Transverse colon (tissue), 4 donors: ENCODE measurements around the gene COMTD1. TPM values are rescaled to one million over a fixed set of nuclear protein-coding genes. Genes with fewer than 3 reads are reported as not detected.
"Not testable (repeated sequence)": the region's sequence is repeated elsewhere in the genome, so short reads cannot be mapped to it uniquely, and the experiment has no call there.

Experiments
- DNase-seq: peaks from one replicate; pipeline ENCODE4 v3.0.0-alpha.2; 2019
- H3K27ac ChIP-seq, 4 donors: fragments of 200-600 bp; sonication (generic); 2 replicates each; pipeline ENCODE4 v1.5.1; 2016 to 2018; ENCODE audit warnings: inconsistent platforms in 4 of 4
- H3K27me3 ChIP-seq: fragments of 200-600 bp; sonication (generic); 2 replicates; pipeline ENCODE4 v1.5.1; 2017; ENCODE audit warnings: inconsistent platforms
- H3K36me3 ChIP-seq, 4 donors: fragments of 200-600 bp; sonication (generic); 2 replicates each; pipeline ENCODE4 v1.5.1; 2017 to 2019; ENCODE audit warnings: inconsistent platforms in 4 of 4
- H3K4me1 ChIP-seq, 4 donors: fragments of 200-600 bp; sonication (generic); 2 replicates each; pipeline ENCODE4 v1.5.1; 2017 to 2020; ENCODE audit warnings: inconsistent platforms in 4 of 4
- H3K4me3 ChIP-seq, 4 donors: fragments of 200-600 bp; sonication (generic); 1 replicate in 1 of 4; 2 replicates in 3 of 4; pipeline versions ENCODE4 v1.5.1 to v1.6.1; 2017 to 2019; ENCODE audit warnings: inconsistent platforms in 4 of 4
- H3K9me3 ChIP-seq, 2 donors: fragments of 200-600 bp; sonication (generic); 2 replicates each; pipeline ENCODE4 v1.5.1; 2017 to 2019; ENCODE audit warnings: inconsistent platforms in 2 of 2
- CTCF ChIP-seq, 5 experiments: fragments of 200-600 bp in 3 of 5; fragments of 450-650 bp in 2 of 5; sonication (generic) in 3 of 5; IDR thresholded peaks; 1 replicate in 2 of 5; 2 replicates in 3 of 5; pipeline ENCODE4 v1.5.1; 2016 to 2017; ENCODE audit warnings: antibody characterized with exemption in 5 of 5, inconsistent platforms in 3 of 5, mild to moderate bottlenecking in 2 of 5, moderate library complexity in 1 of 5
- EP300 ChIP-seq: sonication (generic); formaldehyde crosslinking; IDR thresholded peaks from one replicate; pipeline ENCODE4 v1.6.1; 2017; ENCODE audit warnings: antibody characterized with exemption, low read depth
- POLR2A ChIP-seq: fragments of 450-650 bp; IDR thresholded peaks from one replicate; pipeline ENCODE4 v1.6.1; 2016; ENCODE audit warnings: antibody characterized with exemption, mild to moderate bottlenecking, moderate library complexity
- POLR2AphosphoS5 ChIP-seq, 3 donors: sonication (generic); formaldehyde crosslinking; IDR thresholded peaks; one replicate each; pipeline ENCODE4 v1.6.1; 2016; ENCODE audit warnings: antibody characterized with exemption in 3 of 3
- WGBS, 2 donors: methylation state at CpG; one replicate each; pipeline ENCODE4 v1.1.5; 2018; ENCODE audit warnings: low coverage in 1 of 2; 5-methylcytosine and 5-hydroxymethylcytosine counted together
- in situ Hi-C, 4 donors: fragments of 200-750 bp; cut with MboI; loops; one replicate each; pipeline versions ENCODE4 v1.15.0 to v1.15.1; 2017; ENCODE audit warnings: low sequenced_read_pairs in 3 of 4, low pct_ligation_motif_present in 1 of 4, low pct_unique_long_range_greater_than_20kb in 1 of 4
- intact Hi-C: fragments of 100-400 bp; cut with DNase I; formaldehyde crosslinking; loops from one replicate; pipeline ENCODE4 v1.15.1; 2023; ENCODE audit warnings: low total_unique reads
- total RNA-seq, 4 donors: library from RNA; depleted of rRNA; stranded (reverse); fragments of >200 nt; gene quantifications; one replicate each; pipeline ENCODE4 v1.1.0, GENCODE V29; 2016

Gene COMTD1
- total RNA-seq, 4 donors from 2014 or later = 90.7 to 761 (median 173) TPM

DNA sequence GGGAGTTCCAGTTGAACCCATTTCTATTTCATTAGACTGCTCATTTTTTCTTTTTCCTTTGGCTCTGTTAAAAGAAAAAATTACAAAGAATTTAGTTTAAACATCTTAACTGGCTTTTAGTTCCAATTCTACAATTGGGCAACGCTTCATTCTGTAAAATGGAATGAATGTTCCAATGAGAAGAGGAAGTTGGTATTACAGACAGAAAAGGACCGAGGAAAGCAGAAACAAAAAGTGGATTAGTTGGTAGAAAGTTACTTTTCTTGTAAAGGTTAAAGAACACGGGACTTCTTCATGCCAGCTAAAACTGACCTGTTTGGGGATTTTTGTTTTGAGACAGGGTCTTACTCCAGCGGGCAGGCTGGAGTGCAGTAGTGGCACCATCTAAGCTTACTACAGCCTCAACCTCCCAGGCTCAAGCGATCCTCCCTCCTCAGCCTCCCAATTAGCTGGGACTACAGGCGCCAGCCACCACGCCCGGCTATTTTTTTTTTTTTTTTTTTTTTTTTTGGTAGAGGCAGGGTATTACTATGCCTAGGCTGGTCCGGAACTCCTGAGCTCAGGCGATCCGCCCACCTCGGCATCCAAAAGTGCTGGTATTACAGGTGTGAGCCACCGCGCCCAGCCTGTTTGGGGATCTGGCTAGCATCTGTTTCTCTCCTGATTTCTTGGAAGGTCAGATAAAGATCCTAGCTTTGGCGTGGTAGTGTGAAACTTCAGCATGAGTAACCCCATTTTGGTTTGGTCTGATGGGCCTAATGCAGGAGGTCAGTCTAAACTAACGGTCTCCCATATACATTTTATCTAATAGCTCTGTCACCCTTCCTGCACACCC, 26.5 kb downstream of the COMTD1 start:
- Histone ChIP-seq H3K27ac (peak overlapping the region; percentile 96 to 98 (median 97)), H3K4me3 (peak overlapping the region; percentile 59 to 96 (median 82)), H3K36me3 (peaks cover 0 to 20% (median 9%) of the 10 kb centered on the region in 4 donors), H3K9me3 (no peaks in the 10 kb centered on the region), H3K27me3 (no peaks in the 10 kb centered on the region), H3K4me1 (peaks cover 10 to 36% (median 20%) of the 10 kb centered on the region in 4 donors)
- peak; percentile 22 for DNase-seq
- 63 to 69% methylated on average over 4 to 16 of the region's 16 CpGs for WGBS, 2 donors
- intact Hi-C loops (no loop called here), in situ Hi-C loops (no loop called here)
- TF ChIP-seq POLR2A = no peak

GRCh38 chr10:75208181-75208580, 27.6 kb downstream of the COMTD1 start:
- WGBS, 2 donors = 77% methylated on average over 4 of the region's 4 CpGs; no CpG with 5 or more reads in 1 of the 2 donors
- in situ Hi-C loops (no loop called here), intact Hi-C loops (no loop called here)
- Histone ChIP-seq H3K27ac (peak overlapping the region; percentile 52 to 98 (median 96)), H3K27me3 (no peaks in the 10 kb centered on the region), H3K36me3 (peaks cover 0 to 12% (median 5%) of the 10 kb centered on the region in 4 donors), H3K9me3 (no peaks in the 10 kb centered on the region), H3K4me1 (peaks cover 10 to 32% (median 18%) of the 10 kb centered on the region in 4 donors), H3K4me3 (no peak overlapping the region)
- TF ChIP-seq POLR2A (no peak), POLR2AphosphoS5 (IDR thresholded peaks at IDR 0.05) (no peak), EP300 (no peak), CTCF (IDR thresholded peaks at IDR 0.05) (no peak)
- no peak for DNase-seq

GRCh38 chr10:75207857-75208144, 28.0 kb downstream of the COMTD1 start:
- Histone ChIP-seq H3K27ac (peak overlapping the region in 3 of 4 donors; percentile 52 to 98 (median 96)), H3K36me3 (peaks cover 0 to 8% (median 3%) of the 10 kb centered on the region in 4 donors), H3K4me3 (no peak overlapping the region), H3K9me3 (no peaks in the 10 kb centered on the region), H3K27me3 (no peaks in the 10 kb centered on the region), H3K4me1 (peaks cover 10 to 32% (median 18%) of the 10 kb centered on the region in 4 donors)
- in situ Hi-C loops = no loop called here
- intact Hi-C loops = no loop called here
- TF ChIP-seq EP300 (no peak), POLR2AphosphoS5 (IDR thresholded peaks at IDR 0.05) (no peak), POLR2A (no peak), CTCF (IDR thresholded peaks at IDR 0.05) (no peak)
- WGBS, 2 donors = 88 to 100% methylated on average over 1 of the region's 1 CpG
- no peak for DNase-seq

- H3K9me3 ChIP-seq = no peaks in the 10 kb centered on the region
- in situ Hi-C loops (no loop called here), intact Hi-C loops (no loop called here)
- peaks cover 8 to 32% (median 18%) of the 10 kb centered on the region in 4 donors for H3K4me1 ChIP-seq
- H3K27ac ChIP-seq = peak overlapping the region in 2 of 4 donors; percentile 96 to 98
- H3K27me3 ChIP-seq = no peaks in the 10 kb centered on the region
- WGBS, 2 donors = 73 to 75% methylated on average over 9 to 13 of the region's 13 CpGs
- H3K4me3 ChIP-seq = no peak overlapping the region
- H3K36me3 ChIP-seq = peaks cover 0 to 3% (median under 1%) of the 10 kb centered on the region in 4 donors
- DNase-seq = no peak
- TF ChIP-seq POLR2A (no peak), EP300 (no peak), CTCF (IDR thresholded peaks at IDR 0.05) (no peak), POLR2AphosphoS5 (IDR thresholded peaks at IDR 0.05) (no peak)
These were observed 28.5 kb downstream of the COMTD1 start for GRCh38 chr10:75207079-75207856.

GRCh38 chr10:75206638-75207037, 29.1 kb downstream of the COMTD1 start:
- H3K4me1 ChIP-seq = peaks cover 2 to 29% (median 15%) of the 10 kb centered on the region in 4 donors
- H3K4me3 ChIP-seq, H3K27ac ChIP-seq, H3K9me3 ChIP-seq, intact Hi-C loops, H3K36me3 ChIP-seq, in situ Hi-C loops, DNase-seq, H3K27me3 ChIP-seq: not testable (repeated sequence)
- 92% methylated on average over 14 of the region's 14 CpGs; no CpG with 5 or more reads in 1 of the 2 donors for WGBS, 2 donors
